H9 (cell line): ENCODE results near the gene STARD10. TPM values are rescaled to one million over a fixed set of nuclear protein-coding genes. Genes with fewer than 3 reads are reported as not detected.
A peak's percentile ranks its signal among the peaks of the same experiment; 100 is the strongest.

Experiments
- DNase-seq: peaks from one replicate; pipeline ENCODE4 v3.0.0-alpha.2; 2017
- H2AFZ ChIP-seq: one replicate; pipeline ENCODE4 v1.6.1; 2013; ENCODE audit warnings: mild to moderate bottlenecking, low read length, control low read depth, moderate library complexity
- H2AK5ac ChIP-seq: 2 replicates; pipeline ENCODE4 v1.6.1; 2013; ENCODE audit warnings: low read length, control low read depth, mixed read lengths; ENCODE audit not compliant: insufficient read length
- H2BK120ac ChIP-seq: one replicate; pipeline ENCODE4 v1.6.1; 2013; ENCODE audit warnings: low read depth, mild to moderate bottlenecking, low read length, control low read depth, inconsistent platforms; ENCODE audit not compliant: poor library complexity, severe bottlenecking
- H2BK12ac ChIP-seq: 2 replicates; pipeline ENCODE4 v1.6.1; 2013; ENCODE audit warnings: low read length, control low read depth, mixed read lengths, low read depth; ENCODE audit not compliant: insufficient read length
- H2BK15ac ChIP-seq: 2 replicates; pipeline ENCODE4 v1.6.1; 2013; ENCODE audit warnings: low read depth, low read length, control low read depth
- H2BK20ac ChIP-seq: one replicate; pipeline ENCODE4 v1.6.1; 2013; ENCODE audit warnings: low read depth, mild to moderate bottlenecking, low read length, control low read depth, inconsistent platforms; ENCODE audit not compliant: poor library complexity, severe bottlenecking
- H2BK5ac ChIP-seq: 2 replicates; pipeline ENCODE4 v1.6.1; 2013; ENCODE audit warnings: low read length, control low read depth, mixed read lengths; ENCODE audit not compliant: insufficient read length
- H3K14ac ChIP-seq: 2 replicates; pipeline ENCODE4 v1.6.1; 2013; ENCODE audit warnings: low read length, control low read depth; ENCODE audit not compliant: insufficient read depth
- H3K18ac ChIP-seq: 2 replicates; pipeline ENCODE4 v1.6.1; 2013; ENCODE audit warnings: low read depth, mild to moderate bottlenecking, mixed read lengths, low read length, control low read depth; ENCODE audit not compliant: insufficient read length
- H3K23ac ChIP-seq: 2 replicates; pipeline ENCODE4 v1.6.1; 2013; ENCODE audit warnings: low read length, control low read depth, mixed read lengths, low read depth; ENCODE audit not compliant: insufficient read length
- H3K23me2 ChIP-seq: 2 replicates; pipeline ENCODE4 v1.6.1; 2013; ENCODE audit warnings: low read depth, mild to moderate bottlenecking, mixed read lengths, low read length, control low read depth; ENCODE audit not compliant: insufficient read length, poor library complexity, severe bottlenecking
- H3K27ac ChIP-seq: 2 replicates; pipeline ENCODE4 v1.5.1; 2013; ENCODE audit warnings: low read length, control low read depth, mixed read lengths, low read depth; ENCODE audit not compliant: insufficient read length
- H3K27me3 ChIP-seq: 2 replicates; pipeline ENCODE4 v1.6.1; 2013; ENCODE audit warnings: low read length, control low read depth, inconsistent platforms; ENCODE audit not compliant: insufficient read depth
- H3K4ac ChIP-seq: 2 replicates; pipeline ENCODE4 v1.6.1; 2013; ENCODE audit warnings: low read depth, mild to moderate bottlenecking, control low read depth, inconsistent platforms, low read length, moderate library complexity
- H3K4me1 ChIP-seq: 2 replicates; pipeline ENCODE4 v1.6.1; 2013; ENCODE audit warnings: low read length, control low read depth, inconsistent platforms; ENCODE audit not compliant: insufficient read depth
- H3K4me2 ChIP-seq: 2 replicates; pipeline ENCODE4 v1.6.1; 2013; ENCODE audit warnings: low read length, control low read depth, mixed read lengths; ENCODE audit not compliant: insufficient read length, insufficient read depth
- H3K56ac ChIP-seq: 2 replicates; pipeline ENCODE4 v1.6.1; 2013; ENCODE audit warnings: low read depth, mild to moderate bottlenecking, mixed read lengths, low read length, control low read depth; ENCODE audit not compliant: insufficient read length
- H3K79me1 ChIP-seq: 2 replicates; pipeline ENCODE4 v1.6.1; 2013; ENCODE audit warnings: low read depth, mild to moderate bottlenecking, moderate library complexity, low read length, control low read depth, inconsistent platforms; ENCODE audit not compliant: insufficient read depth, poor library complexity, severe bottlenecking
- H3K79me2 ChIP-seq: 2 replicates; pipeline ENCODE4 v1.6.1; 2013; ENCODE audit warnings: low read length, control low read depth, inconsistent platforms; ENCODE audit not compliant: insufficient read depth
- H3K9ac ChIP-seq: 2 replicates; pipeline ENCODE4 v1.6.1; 2013; ENCODE audit warnings: low read length, control low read depth, mixed read lengths; ENCODE audit not compliant: insufficient read length; ENCODE audit errors: extremely low read depth
- H3K9me3 ChIP-seq: one replicate; pipeline ENCODE4 v1.6.1; 2013; ENCODE audit warnings: low read depth, low read length, inconsistent platforms; ENCODE audit not compliant: control insufficient read depth
- H3T11ph ChIP-seq: one replicate; pipeline ENCODE4 v1.6.1; 2013; ENCODE audit warnings: mild to moderate bottlenecking, low read length, control low read depth, inconsistent platforms
- H4K20me1 ChIP-seq: one replicate; pipeline ENCODE4 v1.6.1; 2013; ENCODE audit not compliant: control insufficient read depth, insufficient read length, insufficient read depth
- H4K5ac ChIP-seq: 2 replicates; pipeline ENCODE4 v1.6.1; 2013; ENCODE audit warnings: low read depth, mild to moderate bottlenecking, mixed read lengths, low read length, control low read depth; ENCODE audit not compliant: insufficient read length
- H4K8ac ChIP-seq: replicated peaks from 2 replicates; pipeline ENCODE4 v1.6.1; 2013; ENCODE audit warnings: low read length, control low read depth, mixed read lengths, low read depth; ENCODE audit not compliant: insufficient read length
- H4K91ac ChIP-seq: 2 replicates; pipeline ENCODE4 v1.6.1; 2013; ENCODE audit warnings: low read depth, mild to moderate bottlenecking, moderate library complexity, mixed read lengths, low read length, control low read depth; ENCODE audit not compliant: insufficient read length
- H3K27ac Mint-ChIP-seq, 3 experiments: 2 replicates in 2 of 3; 3 replicates in 1 of 3; pipeline ENCODE4 v1.8.0; 2020 to 2021; ENCODE audit warnings: mixed read lengths in 3 of 3, mild to moderate bottlenecking in 1 of 3, moderate library complexity in 1 of 3
- H3K27me3 Mint-ChIP-seq: 2 replicates; pipeline ENCODE4 v1.8.0; 2021; ENCODE audit warnings: low read depth, mild to moderate bottlenecking, moderate library complexity, mixed read lengths
- H3K36me3 Mint-ChIP-seq, 3 experiments: 2 replicates in 2 of 3; 3 replicates in 1 of 3; pipeline ENCODE4 v1.8.0; 2020 to 2021; ENCODE audit warnings: low read depth in 3 of 3, mixed read lengths in 3 of 3; ENCODE audit not compliant: insufficient read depth in 1 of 3
- H3K4me1 Mint-ChIP-seq, 2 experiments: 2 replicates each; pipeline ENCODE4 v1.8.0; 2020; ENCODE audit warnings: mixed read lengths in 2 of 2
- H3K4me3 Mint-ChIP-seq, 2 experiments: 2 replicates in 1 of 2; 3 replicates in 1 of 2; pipeline ENCODE4 v1.8.0; 2020 to 2021; ENCODE audit warnings: mild to moderate bottlenecking in 2 of 2, mixed read lengths in 2 of 2, moderate library complexity in 1 of 2
- H3K9me3 Mint-ChIP-seq, 2 experiments: 2 replicates in 1 of 2; 3 replicates in 1 of 2; pipeline ENCODE4 v1.8.0; 2020; ENCODE audit warnings: mild to moderate bottlenecking in 2 of 2, mixed read lengths in 2 of 2, moderate library complexity in 1 of 2
- WGBS: extraction: QIAGEN DNeasy Blood & Tissue Kit; methylation state at CpG from one replicate; pipeline ENCODE4 v1.1.7; 2013; ENCODE audit warnings: missing lambda C conversion rate, low lambda C conversion rate, mixed read lengths; ENCODE audit not compliant: insufficient read length; ENCODE audit errors: extremely low coverage; 5-methylcytosine and 5-hydroxymethylcytosine counted together
- total RNA-seq: library from RNA; stranded (reverse); gene quantifications from 2 replicates; pipeline ENCODE4 v1.2.1, GENCODE V29; 2021
- TF ChIP-seq, protein P1 (sequence below): fragments of 200-600 bp; sonication (generic); conservative IDR thresholded peaks from 3 replicates; pipeline ENCODE4 v1.8.0; 2021; ENCODE audit warnings: antibody characterized with exemption, mild to moderate bottlenecking

The STARD10 gene
- total RNA-seq, 1 experiment from 2014 or later, result 24.4 TPM

DNA sequence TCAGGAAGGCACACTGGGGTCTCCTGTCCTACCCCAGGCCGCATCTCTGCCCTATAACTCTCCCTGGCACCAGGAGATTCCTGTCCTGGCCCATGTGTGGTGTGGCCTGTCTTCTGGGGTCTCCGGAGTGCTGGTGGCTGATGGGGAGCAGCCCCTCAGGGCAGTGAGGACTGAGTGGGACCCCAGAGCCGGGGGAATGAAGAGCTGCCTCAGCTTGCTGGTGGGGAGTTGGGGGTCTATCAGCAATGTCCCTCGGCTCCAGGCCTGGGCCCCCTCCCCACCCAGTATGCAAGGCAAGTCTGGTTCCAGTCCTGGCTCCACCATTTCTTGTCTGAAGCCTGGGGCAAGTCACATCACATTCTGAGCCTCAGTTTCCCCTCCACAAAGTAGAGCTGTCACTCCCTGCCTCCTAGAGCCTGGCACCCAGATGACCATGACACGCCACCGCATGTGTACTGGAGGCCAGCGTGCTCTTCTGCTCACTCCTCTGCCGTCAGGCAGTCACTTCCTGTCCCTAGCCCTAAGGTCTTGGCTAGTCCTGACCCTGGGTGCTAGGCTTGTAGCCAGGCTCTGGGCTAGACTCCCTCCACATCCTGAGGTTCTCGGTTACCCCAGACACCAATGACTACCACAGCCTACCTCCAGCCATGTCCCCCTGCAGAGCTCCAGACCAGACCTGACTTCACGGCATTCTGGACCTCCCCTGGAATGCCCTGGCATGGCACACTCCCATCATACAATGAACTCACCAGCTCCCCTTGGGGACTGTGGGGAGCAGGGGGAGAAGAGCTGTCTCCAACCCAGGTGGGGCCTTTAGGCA, 54.4 kb downstream of the STARD10 start:
- Histone ChIP-seq H3K56ac (no peak overlapping the region), H2BK15ac (no peak overlapping the region), H3K79me2 (peaks cover 9% of the 10 kb centered on the region; the same call in 1 of the 2 replicates), H3K9ac (no peak overlapping the region), H4K8ac (no peak overlapping the region), H2AK5ac (no peak overlapping the region), H2BK12ac (no peak overlapping the region), H2AFZ (no peak overlapping the region), H4K5ac (no peak overlapping the region), H3K4me2 (no peak overlapping the region), H3K9me3 (no peaks in the 10 kb centered on the region), H3K27ac (no peak overlapping the region), H3K4me1 (peaks cover 21% of the 10 kb centered on the region), H4K20me1 (no peaks in the 10 kb centered on the region), H2BK20ac (no peak overlapping the region), H3K18ac (no peak overlapping the region), H3K4ac (no peak overlapping the region), H3K79me1 (no peaks in the 10 kb centered on the region), H3K23me2 (no peaks in the 10 kb centered on the region), H4K91ac (no peak overlapping the region), H3K27me3 (no peaks in the 10 kb centered on the region), H2BK120ac (no peak overlapping the region), H3T11ph (no peak overlapping the region), H2BK5ac (no peak overlapping the region), H3K23ac (no peak overlapping the region), H3K14ac (no peak overlapping the region)
- WGBS, result no CpG with 5 or more reads among the region's 10 CpGs
- Mint-ChIP-seq H3K4me3 (no peak overlapping the region), H3K9me3 (no peaks in the 10 kb centered on the region), H3K36me3 (peaks cover 0 to 7% (median 5%) of the 10 kb centered on the region in 3 experiments; a peak in 3 of 7 replicates), H3K27ac (peak overlapping the region; percentile 7 to 55 (median 40); a peak in 4 of 7 replicates), H3K4me1 (peaks cover 61 to 62% of the 10 kb centered on the region in 2 experiments), H3K27me3 (no peaks in the 10 kb centered on the region)
- TF ChIP-seq, protein P1, sequence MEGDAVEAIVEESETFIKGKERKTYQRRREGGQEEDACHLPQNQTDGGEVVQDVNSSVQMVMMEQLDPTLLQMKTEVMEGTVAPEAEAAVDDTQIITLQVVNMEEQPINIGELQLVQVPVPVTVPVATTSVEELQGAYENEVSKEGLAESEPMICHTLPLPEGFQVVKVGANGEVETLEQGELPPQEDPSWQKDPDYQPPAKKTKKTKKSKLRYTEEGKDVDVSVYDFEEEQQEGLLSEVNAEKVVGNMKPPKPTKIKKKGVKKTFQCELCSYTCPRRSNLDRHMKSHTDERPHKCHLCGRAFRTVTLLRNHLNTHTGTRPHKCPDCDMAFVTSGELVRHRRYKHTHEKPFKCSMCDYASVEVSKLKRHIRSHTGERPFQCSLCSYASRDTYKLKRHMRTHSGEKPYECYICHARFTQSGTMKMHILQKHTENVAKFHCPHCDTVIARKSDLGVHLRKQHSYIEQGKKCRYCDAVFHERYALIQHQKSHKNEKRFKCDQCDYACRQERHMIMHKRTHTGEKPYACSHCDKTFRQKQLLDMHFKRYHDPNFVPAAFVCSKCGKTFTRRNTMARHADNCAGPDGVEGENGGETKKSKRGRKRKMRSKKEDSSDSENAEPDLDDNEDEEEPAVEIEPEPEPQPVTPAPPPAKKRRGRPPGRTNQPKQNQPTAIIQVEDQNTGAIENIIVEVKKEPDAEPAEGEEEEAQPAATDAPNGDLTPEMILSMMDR, result no peak
- DNase-seq, result no peak
